VCaP (cell line): ENCODE results near the gene QDPR.
"Not testable (repeated sequence)": the region's sequence is repeated elsewhere in the genome, so short reads cannot be mapped to it uniquely, and the experiment has no call there.

Experiments used
- H3K27ac ChIP-seq: fragments of 450-650 bp; 2 replicates; pipeline ENCODE4 v1.5.1; 2017
- CTCF ChIP-seq: fragments of 450-650 bp; conservative IDR thresholded peaks from 2 replicates; pipeline ENCODE4 v1.5.1; 2017; ENCODE audit warnings: mild to moderate bottlenecking, moderate library complexity

Gene QDPR

GRCh38 chr4:17544831-17545234, 32.9 kb upstream of the QDPR start:
- H3K27ac ChIP-seq: peak overlapping the region; percentile 91
- TF ChIP-seq CTCF: no peak

GRCh38 chr4:17544205-17544604, 32.3 kb upstream of the QDPR start:
- no peak for TF ChIP-seq CTCF
- H3K27ac ChIP-seq: peak overlapping the region; percentile 91

- H3K27ac ChIP-seq: not testable (repeated sequence)
Observed at GRCh38 chr4:17537060-17537459, 25.2 kb upstream of the QDPR start.

GRCh38 chr4:17535906-17536305, 24.0 kb upstream of the QDPR start:
- no peak overlapping the region for H3K27ac ChIP-seq
- no peak for TF ChIP-seq CTCF

GRCh38 chr4:17535242-17535641, 23.4 kb upstream of the QDPR start:
- no peak overlapping the region for H3K27ac ChIP-seq
- no peak for TF ChIP-seq CTCF

GRCh38 chr4:17534705-17535104, 22.8 kb upstream of the QDPR start:
- H3K27ac ChIP-seq: no peak overlapping the region

GRCh38 chr4:17531538-17532285, 19.8 kb upstream of the QDPR start:
- TF ChIP-seq CTCF: no peak
- H3K27ac ChIP-seq: no peak overlapping the region

More at GRCh38 chr4:17534705-17535104, 22.8 kb upstream of the QDPR start:
- TF ChIP-seq CTCF: no peak

GRCh38 chr4:17528551-17529165, 16.8 kb upstream of the QDPR start:
- no peak for TF ChIP-seq CTCF
- H3K27ac ChIP-seq: no peak overlapping the region
